Nephron (organoid): ENCODE results near the gene KAT2A.

Experiments
- H3K27ac Mint-ChIP-seq, 3 experiments: 2 replicates each; pipeline ENCODE4 v1.8.0; 2020; ENCODE audit warnings: mixed read lengths in 3 of 3, mild to moderate bottlenecking in 2 of 3, moderate library complexity in 1 of 3
- H3K27me3 Mint-ChIP-seq: 2 replicates; pipeline ENCODE4 v1.8.0; 2021; ENCODE audit warnings: low read depth, mild to moderate bottlenecking, moderate library complexity, mixed read lengths
- H3K36me3 Mint-ChIP-seq: 2 replicates; pipeline ENCODE4 v1.8.0; 2020; ENCODE audit warnings: low read depth, mixed read lengths
- H3K4me1 Mint-ChIP-seq: 2 replicates; pipeline ENCODE4 v1.8.0; 2020; ENCODE audit warnings: mixed read lengths
- H3K4me3 Mint-ChIP-seq, 3 experiments: 2 replicates each; pipeline ENCODE4 v1.8.0; 2020; ENCODE audit warnings: mild to moderate bottlenecking in 3 of 3, mixed read lengths in 3 of 3, moderate library complexity in 2 of 3
- H3K9me3 Mint-ChIP-seq: 2 replicates; pipeline ENCODE4 v1.8.0; 2020; ENCODE audit warnings: mixed read lengths
- TF ChIP-seq, protein P1 (sequence below), 3 experiments: fragments of 200-600 bp; sonication (generic); IDR thresholded peaks; one replicate each; pipeline ENCODE4 v1.5.0; 2021; ENCODE audit warnings: antibody characterized with exemption in 3 of 3; ENCODE audit not compliant: unreplicated experiment in 3 of 3

The KAT2A gene

DNA sequence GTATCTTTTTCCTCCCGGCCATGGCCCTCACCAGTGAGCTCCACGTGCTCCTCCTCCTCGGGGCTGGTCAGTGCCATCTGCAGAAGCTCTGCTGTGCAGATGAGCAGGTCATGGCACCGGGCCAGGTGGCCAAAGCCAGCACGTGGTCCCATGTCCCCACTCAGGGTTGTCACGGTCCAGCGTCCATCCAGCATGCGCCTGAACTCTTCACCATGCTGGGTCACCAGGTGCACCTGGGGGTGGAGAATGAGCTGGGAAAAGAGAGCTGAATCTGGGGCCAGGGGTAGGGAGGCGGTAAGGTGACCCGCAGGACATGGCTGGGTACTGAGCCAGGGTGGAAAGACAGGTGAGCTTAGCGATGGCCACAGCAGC, 9.9 kb downstream of the KAT2A start:
- no peak overlapping the region for H3K4me3 Mint-ChIP-seq
- H3K36me3 Mint-ChIP-seq, result no peaks in the 10 kb centered on the region
- peaks cover 17% of the 10 kb centered on the region for H3K27me3 Mint-ChIP-seq
- H3K4me1 Mint-ChIP-seq, result peaks cover 11% of the 10 kb centered on the region
- H3K27ac Mint-ChIP-seq, result no peak overlapping the region
- H3K9me3 Mint-ChIP-seq, result no peaks in the 10 kb centered on the region
- TF ChIP-seq, protein P1, sequence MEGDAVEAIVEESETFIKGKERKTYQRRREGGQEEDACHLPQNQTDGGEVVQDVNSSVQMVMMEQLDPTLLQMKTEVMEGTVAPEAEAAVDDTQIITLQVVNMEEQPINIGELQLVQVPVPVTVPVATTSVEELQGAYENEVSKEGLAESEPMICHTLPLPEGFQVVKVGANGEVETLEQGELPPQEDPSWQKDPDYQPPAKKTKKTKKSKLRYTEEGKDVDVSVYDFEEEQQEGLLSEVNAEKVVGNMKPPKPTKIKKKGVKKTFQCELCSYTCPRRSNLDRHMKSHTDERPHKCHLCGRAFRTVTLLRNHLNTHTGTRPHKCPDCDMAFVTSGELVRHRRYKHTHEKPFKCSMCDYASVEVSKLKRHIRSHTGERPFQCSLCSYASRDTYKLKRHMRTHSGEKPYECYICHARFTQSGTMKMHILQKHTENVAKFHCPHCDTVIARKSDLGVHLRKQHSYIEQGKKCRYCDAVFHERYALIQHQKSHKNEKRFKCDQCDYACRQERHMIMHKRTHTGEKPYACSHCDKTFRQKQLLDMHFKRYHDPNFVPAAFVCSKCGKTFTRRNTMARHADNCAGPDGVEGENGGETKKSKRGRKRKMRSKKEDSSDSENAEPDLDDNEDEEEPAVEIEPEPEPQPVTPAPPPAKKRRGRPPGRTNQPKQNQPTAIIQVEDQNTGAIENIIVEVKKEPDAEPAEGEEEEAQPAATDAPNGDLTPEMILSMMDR (IDR thresholded peaks at IDR 0.05; ENCODE audit: unreplicated experiment in 3 of 3), result no peak

DNA sequence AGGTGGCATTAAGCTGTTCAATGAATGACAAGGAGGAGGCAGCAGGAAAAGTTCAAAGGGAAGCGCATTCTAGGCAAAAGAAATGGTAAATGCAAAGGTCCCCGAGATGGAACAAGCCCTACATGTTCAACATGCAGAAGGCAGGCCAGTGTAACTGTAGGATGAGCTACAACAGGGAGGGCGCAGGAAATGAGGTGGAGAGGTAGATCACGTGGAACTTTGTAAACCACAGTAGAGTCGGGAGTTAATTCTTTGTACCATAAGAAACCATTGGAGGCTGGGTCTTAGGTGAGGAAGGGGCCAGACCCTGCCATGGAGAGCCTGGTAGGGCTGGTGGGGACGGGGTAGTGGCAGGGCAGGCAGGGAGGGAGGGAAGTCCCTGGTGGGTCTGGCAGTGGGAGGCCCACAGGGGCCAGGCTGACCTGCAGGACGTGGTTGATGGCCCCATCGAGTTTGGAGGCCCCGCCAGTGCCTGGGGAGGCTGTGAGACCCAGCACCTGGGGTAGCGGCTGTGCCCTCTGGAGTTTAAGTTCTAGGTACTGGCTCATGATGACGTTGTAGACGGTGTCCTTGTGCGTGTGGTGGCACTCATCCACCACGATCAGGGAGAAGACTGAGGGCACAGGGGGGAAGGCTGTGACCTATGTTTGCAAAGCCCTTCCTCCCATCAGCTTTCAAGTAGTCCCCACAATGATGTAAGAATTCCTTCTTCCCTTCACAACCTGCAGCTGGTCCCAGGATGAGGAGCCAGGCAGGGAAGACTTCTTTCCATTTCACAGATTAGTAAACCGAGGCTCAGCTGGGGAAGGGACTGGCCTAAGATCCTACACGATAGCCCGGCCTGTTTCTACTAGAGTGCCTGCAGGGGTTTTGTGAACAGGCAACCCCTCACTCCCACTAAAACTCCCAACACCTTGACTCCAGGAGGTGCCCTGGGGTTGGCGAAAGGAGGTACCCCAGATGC, 10.6 kb downstream of the KAT2A start:
- TF ChIP-seq, protein P1 (IDR thresholded peaks at IDR 0.05; ENCODE audit: unreplicated experiment in 3 of 3), result no peak
- Mint-ChIP-seq H3K27ac (peak overlapping the region in 1 of 3 experiments; percentile 16), H3K27me3 (peaks cover 13% of the 10 kb centered on the region), H3K4me3 (peak overlapping the region in 2 of 3 experiments; percentile 59 to 72), H3K4me1 (peaks cover 11% of the 10 kb centered on the region), H3K36me3 (no peaks in the 10 kb centered on the region), H3K9me3 (no peaks in the 10 kb centered on the region)

DNA sequence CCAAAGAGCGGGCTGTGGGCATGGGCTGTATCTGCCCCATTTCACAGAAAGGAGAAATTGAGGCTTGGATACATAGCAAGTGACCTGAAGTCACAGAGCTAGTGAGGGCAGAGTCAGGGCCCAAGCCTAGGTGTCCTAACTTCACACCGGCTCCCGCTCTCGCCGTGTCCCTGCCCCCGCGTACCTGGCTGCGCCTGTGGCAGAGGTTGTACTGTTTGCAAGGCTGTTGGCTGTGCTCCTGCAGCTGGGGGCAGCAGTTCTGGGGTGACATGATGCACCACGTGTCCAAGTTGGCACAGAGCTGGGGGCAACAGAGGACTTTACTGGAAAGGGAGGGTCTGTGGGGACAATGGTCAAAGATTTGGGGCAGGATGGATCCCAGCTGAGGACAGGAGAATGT, 12.1 kb downstream of the KAT2A start:
- no peaks in the 10 kb centered on the region for H3K9me3 Mint-ChIP-seq
- no peak overlapping the region for H3K4me3 Mint-ChIP-seq

DNA sequence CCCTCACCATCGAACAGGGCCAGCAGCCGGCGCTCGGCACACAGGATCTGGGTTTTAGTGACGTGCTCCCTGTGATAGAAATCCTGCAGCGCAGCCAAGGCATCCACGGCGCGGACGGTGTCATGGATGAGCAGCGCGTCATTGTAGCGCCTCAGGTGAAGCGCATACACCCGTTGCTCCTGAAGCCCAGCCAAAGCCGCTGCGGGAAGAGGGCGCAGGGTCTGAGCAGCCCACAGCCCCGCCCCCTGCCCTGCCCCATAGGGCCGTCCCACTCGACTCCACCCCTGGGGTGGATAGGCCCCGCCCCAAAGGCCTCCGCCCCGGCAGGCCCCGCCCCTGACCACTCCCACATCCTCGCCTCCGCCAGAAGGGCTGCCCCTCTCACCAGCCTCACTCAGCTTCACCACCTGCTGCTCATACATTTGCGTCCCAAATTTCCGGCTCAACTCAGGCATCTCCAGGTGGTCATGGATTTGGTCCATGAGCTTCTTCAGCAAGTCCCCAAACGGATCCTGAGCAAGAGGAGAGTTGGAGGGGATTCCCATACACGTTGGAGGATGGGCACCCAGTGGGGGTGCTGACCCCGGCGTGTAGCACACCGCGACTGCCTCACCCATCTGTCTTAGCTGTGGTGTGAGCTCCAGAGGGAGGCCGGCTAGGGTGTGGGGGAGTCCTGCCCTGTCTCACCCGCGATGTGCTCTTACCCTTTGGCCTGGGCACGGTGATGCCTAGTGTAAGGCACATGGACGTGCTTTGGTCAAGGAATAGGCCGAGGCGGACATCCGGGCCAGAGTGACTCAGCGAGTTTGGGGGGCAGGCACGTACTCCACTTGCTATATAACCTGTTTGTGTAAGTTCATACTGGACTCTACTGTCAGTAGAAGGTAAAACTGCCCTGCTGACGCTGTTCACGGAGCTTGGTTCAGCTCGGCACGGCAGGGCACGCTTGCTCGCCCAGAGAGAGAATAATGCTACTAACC, 13.3 kb downstream of the KAT2A start:
- TF ChIP-seq, protein P1 (IDR thresholded peaks at IDR 0.05; ENCODE audit: unreplicated experiment in 3 of 3), result no peak
- Mint-ChIP-seq H3K27me3 (peaks cover 26% of the 10 kb centered on the region), H3K27ac (no peak overlapping the region), H3K9me3 (no peaks in the 10 kb centered on the region), H3K36me3 (no peaks in the 10 kb centered on the region), H3K4me3 (peak overlapping the region in 2 of 3 experiments; percentile 51 to 61), H3K4me1 (peaks cover 11% of the 10 kb centered on the region)

More for the DNA sequence above, 12.1 kb downstream of the KAT2A start:
- TF ChIP-seq, protein P1 (IDR thresholded peaks at IDR 0.05; ENCODE audit: unreplicated experiment in 3 of 3), result no peak
- Mint-ChIP-seq H3K27me3 (peaks cover 21% of the 10 kb centered on the region), H3K4me1 (peaks cover 11% of the 10 kb centered on the region), H3K36me3 (no peaks in the 10 kb centered on the region), H3K27ac (no peak overlapping the region)

DNA sequence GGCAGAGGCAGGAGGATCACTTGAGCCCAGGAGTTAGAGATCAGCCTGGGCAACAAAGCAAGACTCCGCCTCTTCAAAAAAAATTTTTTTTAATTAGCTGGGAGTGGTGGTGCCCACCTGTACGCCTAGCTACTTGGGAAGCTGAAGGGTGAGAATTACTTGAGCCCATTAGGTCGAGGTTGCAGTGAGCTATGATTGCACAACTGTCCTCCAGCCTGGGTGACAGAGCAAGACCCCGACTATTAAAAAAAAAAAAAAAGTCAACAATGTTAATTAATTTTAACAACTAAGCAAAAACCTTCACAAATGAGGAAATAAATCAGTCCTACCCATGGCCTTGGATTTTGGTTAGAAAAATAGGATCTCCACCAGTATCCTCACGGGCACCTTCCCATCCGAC, 14.0 kb downstream of the KAT2A start:
- H3K4me1 Mint-ChIP-seq, result peaks cover 4% of the 10 kb centered on the region
- peaks cover 32% of the 10 kb centered on the region for H3K27me3 Mint-ChIP-seq
- H3K36me3 Mint-ChIP-seq, result no peaks in the 10 kb centered on the region
- H3K27ac Mint-ChIP-seq, result no peak overlapping the region
- H3K4me3 Mint-ChIP-seq, result no peak overlapping the region
- no peaks in the 10 kb centered on the region for H3K9me3 Mint-ChIP-seq
- TF ChIP-seq, protein P1 (IDR thresholded peaks at IDR 0.05; ENCODE audit: unreplicated experiment in 3 of 3), result no peak
